ENCODE data around the gene MBD3. TPM values are rescaled to one million over a fixed set of nuclear protein-coding genes. Genes with fewer than 3 reads are reported as not detected.

Gene MBD3
- total and polyA plus RNA-seq, 2 experiments from 2014 or later = 27.6 to 118 TPM

GRCh38 chr19:1619703-1620102 is 27.0 kb upstream of the MBD3 start:
- no peak overlapping the region for H3K4me3 Mint-ChIP-seq
- no peak for DNase-seq (ENCODE audit: low spot score)
- peaks cover 22% of the 10 kb centered on the region for H3K36me3 ChIP-seq (ENCODE audit: insufficient read depth)

More at GRCh38 chr19:1619703-1620102, 27.0 kb upstream of the MBD3 start:
- no peak for ATAC-seq
- Histone ChIP-seq H3K27me3 (ENCODE audit: insufficient read depth) (no peaks in the 10 kb centered on the region), H3K4me1 (ENCODE audit: insufficient read depth) (no peaks in the 10 kb centered on the region), H3K4me3 (no peak overlapping the region), H3K9me2 (ENCODE audit: insufficient read depth) (no peaks in the 10 kb centered on the region), H2AFZ (no peak overlapping the region), H3K79me2 (replicated peaks; ENCODE audit: insufficient read depth) (peaks cover 9% of the 10 kb centered on the region), H3K4me2 (no peak overlapping the region), H3F3A (replicated peaks; ENCODE audit: low read depth) (peaks cover 18% of the 10 kb centered on the region; the same call in 1 of the 2 replicates), H4K20me1 (replicated peaks; ENCODE audit: insufficient read depth) (peaks cover 32% of the 10 kb centered on the region), H3K27ac (ENCODE audit: low read depth) (no peak overlapping the region)
- no peak overlapping the region for H3K27ac Mint-ChIP-seq
- TF ChIP-seq EZH2 (IDR thresholded peaks at IDR 0.05; ENCODE audit: low read depth, unreplicated experiment) (no peak), JUNB (IDR thresholded peaks at IDR 0.05; ENCODE audit: unreplicated experiment) (no peak), POLR2AphosphoS5 (IDR thresholded peaks at IDR 0.05; ENCODE audit: low read depth) (no peak), EZH2phosphoT487 (IDR thresholded peaks at IDR 0.05; ENCODE audit: unreplicated experiment) (no peak), NANOG (IDR thresholded peaks at IDR 0.05; ENCODE audit: borderline replicate concordance) (no peak), ZNF114 (CRISPR knock-in tag; IDR thresholded peaks at IDR 0.05) (no peak), ZNF331 (CRISPR knock-in tag; IDR thresholded peaks at IDR 0.05; ENCODE audit: low read depth) (no peak), CTCF (conservative IDR thresholded peaks at IDR 0.05; ENCODE audit: low read depth in 2 of 2) (no peak), REST (IDR thresholded peaks at IDR 0.05; ENCODE audit: unreplicated experiment) (no peak), CREB1 (CRISPR knock-in tag; IDR thresholded peaks at IDR 0.05; ENCODE audit: low read depth) (no peak)
- H3K27me3 Mint-ChIP-seq (ENCODE audit: insufficient read depth, low read depth, poor library complexity) = peaks cover 26% of the 10 kb centered on the region
- H3K4me1 Mint-ChIP-seq = peaks cover 18% of the 10 kb centered on the region
- H3K36me3 Mint-ChIP-seq (ENCODE audit: low read depth) = peaks cover 78% of the 10 kb centered on the region
- H3K9me3 Mint-ChIP-seq = peaks cover 3% of the 10 kb centered on the region; the same call in 1 of the 3 replicates
